NCI-H187 treated with DMSO at 0.1 percent for 48 hours (cell line): ENCODE data around the gene GRIN3B.

Source experiments
- DNase-seq: peaks from one replicate; lab custom pipeline; 2025; lab: John Stamatoyannopoulos, UW

GRIN3B gene

GRCh38 chr19:991932-992669, 8.1 kb upstream of the GRIN3B start:
- no peak for DNase-seq

GRCh38 chr19:992670-993055, 7.6 kb upstream of the GRIN3B start:
- DNase-seq: no peak

- no peak for DNase-seq
Measured at GRCh38 chr19:993361-993830, 6.8 kb upstream of the GRIN3B start.

GRCh38 chr19:993831-994393, 6.3 kb upstream of the GRIN3B start:
- DNase-seq: no peak

- no peak for DNase-seq
Measured at GRCh38 chr19:994516-994915, 5.7 kb upstream of the GRIN3B start.

- no peak for DNase-seq
Measured at GRCh38 chr19:995051-995827, 5.0 kb upstream of the GRIN3B start.

- DNase-seq: no peak
Measured at GRCh38 chr19:996051-996838, 4.0 kb upstream of the GRIN3B start.

- no peak for DNase-seq
Measured at GRCh38 chr19:998064-998463, 2.2 kb upstream of the GRIN3B start.

GRCh38 chr19:999379-999719, 870 bp upstream of the GRIN3B start:
- DNase-seq: no peak

- no peak for DNase-seq
Measured at GRCh38 chr19:1000591-1001537, 645 bp downstream of the GRIN3B start.

- DNase-seq: no peak
Measured at GRCh38 chr19:1001538-1002166, 1.4 kb downstream of the GRIN3B start.

GRCh38 chr19:1002600-1002999, 2.4 kb downstream of the GRIN3B start:
- DNase-seq: no peak

GRCh38 chr19:1003283-1003682, 3.1 kb downstream of the GRIN3B start:
- DNase-seq: no peak

GRCh38 chr19:1004204-1004802, 4.1 kb downstream of the GRIN3B start:
- no peak for DNase-seq

- DNase-seq: no peak
Measured at GRCh38 chr19:1004803-1005664, 4.8 kb downstream of the GRIN3B start.

GRCh38 chr19:1006711-1007398, 6.6 kb downstream of the GRIN3B start:
- no peak for DNase-seq

- DNase-seq: no peak
Measured at GRCh38 chr19:1007399-1008251, 7.4 kb downstream of the GRIN3B start.
